Muscle of arm (tissue), 12 donors: ENCODE measurements around the gene LHPP. TPM values are rescaled to one million over a fixed set of nuclear protein-coding genes. Genes with fewer than 3 reads are reported as not detected.
A peak's percentile ranks its signal among the peaks of the same experiment; 100 is the strongest.
"Not testable (repeated sequence)": the region's sequence is repeated elsewhere in the genome, so short reads cannot be mapped to it uniquely, and the experiment has no call there.

Experiments used
- DNase-seq: peaks from one replicate; pipeline ENCODE4 v3.0.0-alpha.2; 2013
- polyA plus RNA-seq, 12 donors: library from polyadenylated mRNA; unstranded; fragments of 120-200 nt; gene quantifications; one replicate each; pipeline ENCODE4 v1.2.1, GENCODE V29; 2013; ENCODE audit not compliant: insufficient read length in 12 of 12

LHPP gene
- polyA plus RNA-seq, 12 donors, result 5.0 to 12.9 (median 6.6) TPM; not detected in 1

GRCh38 chr10:124535731-124536495 is 74.3 kb downstream of the LHPP start:
- peak; percentile 26 for DNase-seq

- no peak for DNase-seq
Observed at GRCh38 chr10:124536496-124537050, 75.0 kb downstream of the LHPP start.

- no peak for DNase-seq
Observed at GRCh38 chr10:124537166-124537725, 75.6 kb downstream of the LHPP start.

- DNase-seq, result no peak
Observed at GRCh38 chr10:124537891-124538290, 76.3 kb downstream of the LHPP start.

GRCh38 chr10:124538706-124539105 is 77.1 kb downstream of the LHPP start:
- no peak for DNase-seq

- peak; percentile 71 for DNase-seq
Observed at GRCh38 chr10:124539935-124540641, 78.5 kb downstream of the LHPP start.

- no peak for DNase-seq
Observed at GRCh38 chr10:124541076-124541903, 79.7 kb downstream of the LHPP start.

- DNase-seq, result no peak
Observed at GRCh38 chr10:124542336-124542735, 80.7 kb downstream of the LHPP start.

GRCh38 chr10:124543146-124543545 is 81.5 kb downstream of the LHPP start:
- DNase-seq, result no peak

GRCh38 chr10:124543971-124544370 is 82.3 kb downstream of the LHPP start:
- no peak for DNase-seq

GRCh38 chr10:124544711-124545110 is 83.1 kb downstream of the LHPP start:
- DNase-seq, result no peak

- DNase-seq, result no peak
Observed at GRCh38 chr10:124545351-124546054, 83.9 kb downstream of the LHPP start.

GRCh38 chr10:124546055-124546369 is 84.4 kb downstream of the LHPP start:
- no peak for DNase-seq

GRCh38 chr10:124546957-124547646 is 85.5 kb downstream of the LHPP start:
- no peak for DNase-seq

GRCh38 chr10:124547647-124548168 is 86.1 kb downstream of the LHPP start:
- DNase-seq, result no peak

GRCh38 chr10:124549171-124549570 is 87.5 kb downstream of the LHPP start:
- not testable (repeated sequence) for DNase-seq

- DNase-seq, result no peak
Observed at GRCh38 chr10:124550293-124551034, 88.8 kb downstream of the LHPP start.

- no peak for DNase-seq
Observed at GRCh38 chr10:124551097-124551496, 89.5 kb downstream of the LHPP start.

GRCh38 chr10:124551755-124552154 is 90.1 kb downstream of the LHPP start:
- DNase-seq, result no peak
